Pancreas (tissue), 10 donors: ENCODE measurements around the gene FOXL3. TPM values are rescaled to one million over a fixed set of nuclear protein-coding genes. Genes with fewer than 3 reads are reported as not detected.

ENCODE experiments used
- ATAC-seq, 4 donors: fragments of 200-7000 bp; cut with Tn5 transposase; one replicate each; pipeline versions ENCODE4 v1.8.0 to v1.9.1; 2020; ENCODE audit warnings: mild to moderate bottlenecking in 4 of 4, moderate library complexity in 4 of 4
- DNase-seq, 6 donors: peaks; one replicate each; pipeline ENCODE4 v3.0.0-alpha.2; 2020
- FAIRE-seq: peaks from 2 replicates; lab custom pipeline; 2012; peaks lifted over from hg19 to GRCh38; lab: Jason Lieb, UNC
- H3K27ac ChIP-seq, 4 donors: fragments of 200-600 bp; sonication (generic); 1 replicate in 3 of 4; 2 replicates in 1 of 4; pipeline versions ENCODE4 v1.5.0 to v1.8.0; 2020
- H3K27me3 ChIP-seq, 4 donors: fragments of 200-600 bp; one replicate each; pipeline ENCODE4 v1.8.0; 2021
- H3K36me3 ChIP-seq, 3 donors: fragments of 200-600 bp; sonication (generic) in 1 of 3; one replicate each; pipeline versions ENCODE4 v1.5.0 to v1.8.0; 2020 to 2021
- H3K4me1 ChIP-seq, 3 donors: fragments of 200-600 bp; one replicate each; pipeline ENCODE4 v1.8.0; 2021
- H3K4me3 ChIP-seq, 4 donors: fragments of 200-600 bp; sonication (generic) in 2 of 4; one replicate each; pipeline versions ENCODE4 v1.5.0 to v1.8.0; 2020 to 2021
- H3K9me3 ChIP-seq, 4 donors: fragments of 200-600 bp; one replicate each; pipeline ENCODE4 v1.8.0; 2021
- WGBS, 2 donors: extraction: QIAGEN DNeasy Blood & Tissue Kit; methylation state at CpG; one replicate each; pipeline ENCODE4 v1.1.7; 2013; 5-methylcytosine and 5-hydroxymethylcytosine counted together
- intact Hi-C, 3 donors: fragments of 100-400 bp; cut with DNase I; formaldehyde crosslinking; loops; one replicate each; pipeline versions ENCODE4 v1.11.1 to v1.14.2; 2022
- polyA plus RNA-seq, 2 donors: library from polyadenylated mRNA; stranded (reverse); fragments of 200-250 nt; gene quantifications; one replicate each; pipeline ENCODE4 v1.2.3, GENCODE V29; 2013
- total RNA-seq, 6 donors: library from RNA; stranded (reverse); fragmentation: NEBNext Ultra II Directional in 4 of 6; extraction: Animal tissue kit (Norgen Biotek cat#: 25700) in 4 of 6; gene quantifications; one replicate each; pipeline versions ENCODE4 v1.2.1 to v1.2.4, GENCODE V29; 2021 to 2023
- TF ChIP-seq, protein P1 (sequence below), 4 donors: fragments of 200-600 bp; sonication (generic) in 3 of 4; IDR thresholded peaks; one replicate each; pipeline versions ENCODE4 v1.5.0 to v1.8.0; 2021; ENCODE audit warnings: antibody characterized with exemption in 4 of 4
- donor health status: healthy with polysubstance abuse.
- donor health status: DM: no; HTN: no; CAD: no; lungs with moderate emphysema.
- donor health status: DM: no; HTN: no; CAD: no.
- donor health status: control.
- donor health status: control.
- donor health status: Bipolar disorder and iron deficiency.
- donor health status: DM: yes; HTN: yes; CAD: no.
- donor health status: DM: no; HTN: no; CAD: no.
- donor health status: DM: no; HTN: no; CAD: no.
- donor health status: DM: yes; HTN: yes; CAD: no.

The FOXL3 gene
- total and polyA plus RNA-seq, 8 donors: not detected

DNA sequence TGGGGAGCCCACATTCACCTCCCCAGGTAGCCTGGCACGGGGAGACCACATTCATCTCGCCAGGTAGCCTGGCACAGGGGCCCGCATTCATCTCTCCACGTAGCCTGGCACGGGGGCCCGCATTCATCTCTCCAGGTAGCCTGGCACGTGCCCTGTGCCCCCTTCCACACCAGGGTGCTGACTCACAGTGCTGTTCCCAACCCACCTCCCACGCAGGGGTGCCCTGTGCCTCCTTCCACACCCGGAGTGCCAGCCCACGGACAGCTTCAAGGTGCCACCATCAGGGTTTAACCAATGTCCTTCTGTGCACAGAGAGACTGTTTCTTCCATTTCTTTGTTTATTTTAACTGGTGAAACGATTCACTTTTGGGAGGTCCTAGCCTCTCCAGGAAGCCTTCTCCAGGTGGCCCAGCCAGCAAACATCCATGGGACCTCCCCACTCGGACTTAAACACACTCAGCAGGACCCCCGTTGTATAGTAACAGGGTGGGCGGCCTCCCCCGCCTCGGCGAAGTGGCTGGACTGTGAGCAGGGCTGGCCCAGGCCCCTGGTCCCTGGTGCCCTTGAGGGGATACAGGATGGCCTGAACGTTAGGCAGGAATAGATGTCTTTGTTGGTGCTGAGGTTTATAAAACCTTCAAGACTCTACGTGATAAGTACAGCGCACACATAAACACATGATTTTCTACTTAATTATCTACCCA is 41.1 kb upstream of the FOXL3 start:
- WGBS, 2 donors: 90 to 93% methylated on average over 20 of the region's 20 CpGs
- no peak for ATAC-seq
- no peak for DNase-seq
- no peaks in the 10 kb centered on the region for H3K27me3 ChIP-seq
- TF ChIP-seq, protein P1, sequence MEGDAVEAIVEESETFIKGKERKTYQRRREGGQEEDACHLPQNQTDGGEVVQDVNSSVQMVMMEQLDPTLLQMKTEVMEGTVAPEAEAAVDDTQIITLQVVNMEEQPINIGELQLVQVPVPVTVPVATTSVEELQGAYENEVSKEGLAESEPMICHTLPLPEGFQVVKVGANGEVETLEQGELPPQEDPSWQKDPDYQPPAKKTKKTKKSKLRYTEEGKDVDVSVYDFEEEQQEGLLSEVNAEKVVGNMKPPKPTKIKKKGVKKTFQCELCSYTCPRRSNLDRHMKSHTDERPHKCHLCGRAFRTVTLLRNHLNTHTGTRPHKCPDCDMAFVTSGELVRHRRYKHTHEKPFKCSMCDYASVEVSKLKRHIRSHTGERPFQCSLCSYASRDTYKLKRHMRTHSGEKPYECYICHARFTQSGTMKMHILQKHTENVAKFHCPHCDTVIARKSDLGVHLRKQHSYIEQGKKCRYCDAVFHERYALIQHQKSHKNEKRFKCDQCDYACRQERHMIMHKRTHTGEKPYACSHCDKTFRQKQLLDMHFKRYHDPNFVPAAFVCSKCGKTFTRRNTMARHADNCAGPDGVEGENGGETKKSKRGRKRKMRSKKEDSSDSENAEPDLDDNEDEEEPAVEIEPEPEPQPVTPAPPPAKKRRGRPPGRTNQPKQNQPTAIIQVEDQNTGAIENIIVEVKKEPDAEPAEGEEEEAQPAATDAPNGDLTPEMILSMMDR (IDR thresholded peaks at IDR 0.05): no peak
- no peaks in the 10 kb centered on the region for H3K9me3 ChIP-seq
- H3K4me3 ChIP-seq: no peak overlapping the region
- no peak for FAIRE-seq
- H3K36me3 ChIP-seq: no peaks in the 10 kb centered on the region
- H3K4me1 ChIP-seq: no peaks in the 10 kb centered on the region
- no peak overlapping the region for H3K27ac ChIP-seq
- intact Hi-C loops: no loop called here

DNA sequence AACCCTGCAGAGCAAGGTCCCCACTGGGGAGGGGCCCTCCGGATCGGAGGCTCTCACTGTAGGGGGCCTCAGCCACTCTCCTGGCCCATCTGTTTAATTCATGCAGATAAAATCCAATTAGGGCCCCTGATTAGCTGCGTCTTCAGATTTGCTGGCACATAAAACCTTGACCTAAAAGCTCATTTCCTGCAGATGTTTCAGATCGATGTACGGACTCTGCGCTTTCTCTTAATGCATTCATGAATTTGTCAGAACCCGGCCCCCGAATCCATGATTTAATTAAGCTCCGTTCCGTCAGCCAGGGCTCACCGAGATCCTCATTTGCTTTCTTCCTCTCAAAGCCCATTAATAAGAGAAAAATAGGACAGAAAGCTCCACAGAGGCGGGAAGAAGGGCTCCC is 40.0 kb upstream of the FOXL3 start:
- no peak overlapping the region for H3K27ac ChIP-seq
- WGBS, 2 donors: 90 to 92% methylated on average over 12 of the region's 12 CpGs
- TF ChIP-seq, protein P1 (IDR thresholded peaks at IDR 0.05): no peak
- no peak for DNase-seq
- intact Hi-C loops: no loop called here
- FAIRE-seq: no peak
- no peak overlapping the region for H3K4me3 ChIP-seq
- no peaks in the 10 kb centered on the region for H3K4me1 ChIP-seq
- ATAC-seq: no peak
- H3K27me3 ChIP-seq: no peaks in the 10 kb centered on the region
- no peaks in the 10 kb centered on the region for H3K9me3 ChIP-seq
- no peaks in the 10 kb centered on the region for H3K36me3 ChIP-seq

DNA sequence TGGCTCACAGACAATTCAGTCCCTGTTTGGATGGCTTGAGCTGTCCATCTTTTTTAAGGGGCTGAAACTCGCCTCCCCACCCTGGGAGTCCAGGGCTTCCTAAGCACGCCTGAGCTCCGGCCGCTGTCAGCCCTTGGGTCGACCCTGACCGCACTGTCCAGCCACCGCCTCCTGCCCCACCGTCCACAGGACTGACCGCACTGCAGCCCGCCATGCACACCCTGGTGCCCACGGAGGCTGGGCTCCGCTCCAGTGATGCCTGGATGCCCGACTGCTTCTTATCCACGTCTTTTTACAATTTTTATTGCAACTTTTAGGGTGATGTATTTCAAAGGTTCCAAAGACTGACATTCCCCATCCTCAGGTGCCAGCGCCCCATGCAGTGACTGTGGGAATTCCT is 39.4 kb upstream of the FOXL3 start:
- H3K27me3 ChIP-seq: no peaks in the 10 kb centered on the region
- TF ChIP-seq, protein P1 (IDR thresholded peaks at IDR 0.05): no peak

DNA sequence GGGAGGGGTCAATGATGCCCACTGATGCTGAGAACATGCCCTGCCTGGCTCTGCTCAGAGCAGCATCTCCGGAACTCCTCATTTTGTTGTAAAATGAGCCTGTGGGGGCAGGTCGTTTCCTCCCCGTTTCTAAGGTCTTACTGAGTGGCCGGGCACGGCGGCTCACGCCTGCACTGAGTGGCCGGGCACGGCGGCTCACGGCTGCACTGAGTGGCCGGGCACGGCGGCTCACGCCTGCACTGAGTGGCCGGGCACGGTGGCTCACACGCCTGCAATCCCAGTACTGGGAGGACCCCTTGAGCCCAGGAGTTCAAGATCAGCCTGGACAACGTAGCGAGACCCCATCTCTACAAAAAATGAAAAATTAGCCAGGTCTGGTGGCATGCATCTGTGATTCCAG is 39.0 kb upstream of the FOXL3 start:
- no peaks in the 10 kb centered on the region for H3K36me3 ChIP-seq
- DNase-seq (peak in 2 of 6 donors; percentile 2 to 21), ATAC-seq (no peak), FAIRE-seq (no peak)
- H3K4me1 ChIP-seq: no peaks in the 10 kb centered on the region
- TF ChIP-seq, protein P1 (IDR thresholded peaks at IDR 0.05): no peak
- H3K27me3 ChIP-seq: no peaks in the 10 kb centered on the region
- intact Hi-C loops: no loop called here
- no peak overlapping the region for H3K4me3 ChIP-seq
- no peaks in the 10 kb centered on the region for H3K9me3 ChIP-seq
- WGBS, 2 donors: 96 to 97% methylated on average over 20 of the region's 20 CpGs
- H3K27ac ChIP-seq: no peak overlapping the region

More for the DNA sequence above, 39.4 kb upstream of the FOXL3 start:
- intact Hi-C loops: no loop called here
- H3K4me3 ChIP-seq: no peak overlapping the region
- H3K36me3 ChIP-seq: no peaks in the 10 kb centered on the region
- ATAC-seq: peak in 1 of 4 donors; percentile 13
- H3K9me3 ChIP-seq: no peaks in the 10 kb centered on the region
- no peak for FAIRE-seq
- H3K27ac ChIP-seq: no peak overlapping the region
- WGBS, 2 donors: 91 to 93% methylated on average over 15 of the region's 15 CpGs
- DNase-seq: peak in 2 of 6 donors; percentile 21 to 44
- H3K4me1 ChIP-seq: no peaks in the 10 kb centered on the region
